GM19328 (cell line): ENCODE results near the gene CD164L2.

Experiments
- ATAC-seq: cut with Tn5 transposase; IDR thresholded peaks from one replicate; pipeline ENCODE4 v1.9.1; 2021; ENCODE audit warnings: mild to moderate bottlenecking, moderate library complexity; ENCODE audit not compliant: unreplicated experiment

CD164L2 gene

DNA sequence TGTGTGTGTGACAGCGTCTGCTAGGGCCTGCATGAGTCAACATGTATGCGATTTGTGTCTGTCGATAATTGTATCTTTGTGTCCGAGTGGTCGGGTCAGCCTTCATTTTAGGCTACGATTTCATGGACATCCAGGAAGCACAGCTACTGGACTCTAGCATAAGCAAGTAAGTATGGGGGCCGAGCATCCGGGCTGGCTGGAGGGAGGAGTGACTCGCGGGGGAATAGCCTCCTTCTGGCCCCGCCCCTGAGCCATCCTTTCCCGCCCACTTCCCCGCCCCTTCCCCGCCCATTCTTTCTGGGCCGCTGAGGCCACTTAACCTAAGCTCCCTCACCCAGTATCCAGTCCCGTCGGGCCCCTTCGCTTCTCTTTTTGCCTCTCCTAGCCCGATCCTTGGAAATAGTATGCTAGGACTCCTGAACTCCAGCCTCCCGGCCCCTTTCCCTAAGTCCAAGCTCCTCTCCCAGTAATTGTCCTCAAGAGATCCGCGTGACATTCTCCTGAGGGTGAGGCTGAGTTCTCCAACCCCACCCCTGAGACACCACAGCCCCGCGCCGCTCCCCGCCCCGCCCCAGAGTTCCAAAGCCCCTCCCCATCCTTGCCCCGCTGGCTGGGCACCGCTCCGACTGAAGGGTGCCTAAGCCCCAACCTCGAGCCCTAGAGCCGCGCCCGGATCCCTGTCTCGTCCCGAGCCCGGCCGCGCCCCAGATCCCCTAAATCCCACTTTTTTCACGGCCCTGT lies 17.6 kb downstream of the CD164L2 start:
- ATAC-seq = no peak

DNA sequence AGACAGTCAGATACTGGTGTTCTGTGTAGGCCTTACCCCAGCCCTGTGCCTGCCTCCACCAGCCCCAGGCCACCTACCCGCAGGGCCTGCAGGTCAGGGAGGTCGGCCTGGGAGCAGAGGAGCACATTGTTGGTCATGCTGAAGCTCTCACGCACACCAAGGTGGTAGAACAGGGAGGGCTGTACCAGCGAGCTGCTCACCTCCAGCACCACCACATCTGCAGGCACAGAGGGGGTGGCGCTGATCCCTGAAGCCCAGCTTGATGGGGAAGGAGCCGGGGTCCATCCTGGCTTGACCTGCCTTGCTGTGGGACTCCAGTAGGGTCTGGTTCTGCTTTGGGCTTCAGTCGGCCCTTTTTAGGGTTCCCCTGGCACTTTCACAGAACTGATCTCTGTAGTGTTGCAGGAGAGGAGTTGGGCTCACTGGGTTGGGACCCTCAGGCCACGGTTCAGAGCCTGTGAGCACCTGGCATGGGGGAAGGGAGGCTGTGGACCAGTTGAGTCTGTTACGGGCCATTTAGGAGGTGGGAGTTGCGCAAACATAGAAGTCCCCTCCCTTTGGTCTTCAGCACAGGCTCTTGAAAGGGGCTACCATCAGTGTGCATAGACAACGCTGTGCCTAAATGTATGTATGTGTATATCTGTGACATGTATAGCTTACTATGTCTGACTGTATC lies 18.3 kb downstream of the CD164L2 start:
- ATAC-seq = no peak

DNA sequence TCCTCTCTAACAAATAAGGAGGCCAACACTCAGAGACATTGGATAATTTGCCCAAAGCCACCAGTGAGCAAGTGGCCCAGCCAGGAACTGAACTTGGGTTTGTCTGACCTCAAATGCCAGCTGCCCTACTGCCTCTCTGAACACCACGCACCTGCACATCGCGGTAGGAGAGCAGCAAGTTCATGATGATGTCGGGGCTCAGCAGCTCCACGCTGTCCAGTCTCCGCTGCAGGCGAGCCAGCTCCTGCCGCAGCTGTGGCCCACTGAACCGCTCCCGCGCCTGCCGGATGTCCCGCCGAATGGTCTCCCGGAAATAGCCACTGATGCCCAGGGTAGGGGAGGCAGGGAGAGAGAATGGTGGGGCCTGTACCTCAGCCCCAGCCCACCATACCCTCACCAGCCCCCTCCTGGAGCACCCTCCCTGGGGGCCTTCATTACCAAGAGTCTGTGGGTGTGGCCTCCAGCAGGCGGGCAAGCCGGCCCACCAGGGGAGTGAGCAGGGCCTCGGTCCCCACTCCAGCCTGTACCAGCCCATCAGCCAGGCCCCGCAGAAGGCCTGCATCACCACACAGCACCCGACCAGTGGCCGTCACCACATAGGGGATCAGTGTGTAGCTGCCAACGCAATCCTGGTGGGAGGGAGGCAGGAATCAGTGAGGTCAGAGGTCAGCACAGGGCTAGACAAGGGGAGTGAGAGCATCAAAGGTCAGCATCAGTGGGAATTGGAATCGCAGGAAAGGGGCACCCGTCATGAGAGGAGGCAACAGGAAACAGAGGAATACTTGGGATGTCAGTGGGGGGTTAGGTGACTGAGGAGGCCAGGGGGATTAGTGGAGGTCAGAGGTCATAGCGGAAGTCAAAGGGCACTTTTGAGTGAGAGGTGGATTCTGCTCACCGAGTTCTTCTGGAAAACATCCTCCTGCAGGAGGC lies 19.1 kb downstream of the CD164L2 start:
- ATAC-seq = no peak

DNA sequence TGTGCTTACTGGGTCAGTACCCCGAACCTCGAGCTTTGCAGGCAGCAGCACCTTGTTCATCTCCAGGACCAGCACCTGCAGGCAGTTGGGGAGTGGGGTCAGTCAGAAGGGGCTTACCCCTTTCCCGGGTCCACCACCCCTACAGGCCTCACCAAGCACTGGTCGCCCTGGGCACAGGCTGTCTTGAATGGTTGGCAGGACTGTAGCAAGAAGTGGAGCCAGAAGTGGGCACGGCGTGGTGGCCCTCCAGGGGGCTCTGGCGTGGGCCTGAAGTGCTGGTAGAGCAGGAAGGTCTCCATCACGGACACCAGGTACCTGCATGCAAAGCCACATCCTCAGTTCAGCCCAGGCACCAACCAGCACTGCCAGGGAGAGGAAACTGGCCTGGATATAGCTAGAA lies 21.6 kb downstream of the CD164L2 start:
- ATAC-seq = no peak

DNA sequence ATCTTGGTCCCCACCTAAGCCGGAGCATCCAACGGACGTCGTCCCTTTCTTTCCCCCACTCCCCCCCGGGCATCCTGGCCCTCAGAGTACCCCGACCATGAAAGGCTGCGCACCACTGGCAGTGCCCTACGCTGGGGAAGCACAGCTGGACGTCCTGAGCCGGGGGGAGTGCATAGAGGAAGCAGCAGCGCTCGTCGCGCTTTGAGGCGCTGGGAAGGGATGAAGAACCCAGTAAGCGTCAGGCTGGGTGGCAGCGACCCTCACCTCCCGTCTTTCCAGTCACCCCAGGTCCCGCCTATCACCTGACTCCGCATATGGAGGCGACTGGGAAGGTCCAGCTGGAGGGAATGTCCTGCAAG lies 22.1 kb downstream of the CD164L2 start:
- ATAC-seq = no peak

DNA sequence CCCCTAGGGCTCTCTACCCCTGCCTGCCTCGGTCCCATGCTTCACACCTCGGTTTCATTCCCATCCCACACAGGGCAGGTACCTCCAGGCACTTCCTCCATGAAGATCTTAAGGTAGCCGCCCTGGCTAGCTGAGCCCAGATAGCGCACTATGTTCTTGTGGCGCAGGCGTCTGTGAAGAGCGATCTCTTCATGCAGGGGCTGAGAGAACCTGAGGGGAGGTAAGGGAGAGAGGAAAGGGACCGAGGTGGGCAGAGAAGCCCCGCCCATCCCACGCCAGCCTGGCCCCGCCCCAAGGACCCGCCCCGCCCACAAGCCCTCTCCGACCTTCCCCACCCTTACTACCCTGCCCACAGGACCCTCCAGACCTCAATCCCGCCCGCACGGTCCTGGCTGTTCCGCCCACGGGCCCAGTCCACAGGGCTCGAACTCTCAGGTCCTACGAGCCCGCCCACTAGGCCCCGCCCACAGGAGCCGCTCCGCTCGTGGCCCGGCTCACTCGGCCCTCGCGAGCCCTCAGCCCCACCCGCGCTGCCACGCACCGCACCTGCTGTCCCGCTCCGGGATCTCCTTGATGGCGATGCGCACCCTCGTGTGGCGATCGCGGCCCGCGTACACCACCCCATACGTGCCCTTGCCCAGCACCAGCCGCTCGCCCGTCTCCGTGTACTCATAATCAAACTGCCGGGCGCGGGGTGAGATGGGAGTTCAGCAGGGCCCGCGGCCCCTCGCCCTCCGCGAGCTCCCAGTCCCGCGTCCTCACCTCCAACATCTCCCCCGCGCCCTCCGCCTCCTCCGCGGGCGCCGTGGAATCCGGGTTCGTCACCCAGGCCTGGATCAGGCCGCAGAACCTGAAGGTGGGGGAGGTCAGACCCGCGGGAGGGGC lies 22.7 kb downstream of the CD164L2 start:
- no peak for ATAC-seq

DNA sequence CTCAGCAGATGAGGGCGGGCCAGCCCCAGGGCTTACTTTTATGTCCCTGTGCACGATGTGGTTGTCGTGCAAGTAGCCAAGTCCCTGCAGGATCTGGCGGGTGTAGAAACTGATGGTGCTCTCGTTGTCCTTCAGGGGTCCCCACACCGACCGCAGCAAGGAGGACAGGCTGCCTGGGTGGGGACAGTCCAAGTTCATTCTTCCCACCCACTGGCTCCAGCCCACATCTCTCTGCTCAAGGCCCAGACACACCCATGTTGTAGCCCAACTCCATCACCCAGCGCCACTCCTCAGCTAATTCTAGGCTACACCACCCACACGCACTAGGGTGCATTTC lies 23.3 kb downstream of the CD164L2 start:
- no peak for ATAC-seq

DNA sequence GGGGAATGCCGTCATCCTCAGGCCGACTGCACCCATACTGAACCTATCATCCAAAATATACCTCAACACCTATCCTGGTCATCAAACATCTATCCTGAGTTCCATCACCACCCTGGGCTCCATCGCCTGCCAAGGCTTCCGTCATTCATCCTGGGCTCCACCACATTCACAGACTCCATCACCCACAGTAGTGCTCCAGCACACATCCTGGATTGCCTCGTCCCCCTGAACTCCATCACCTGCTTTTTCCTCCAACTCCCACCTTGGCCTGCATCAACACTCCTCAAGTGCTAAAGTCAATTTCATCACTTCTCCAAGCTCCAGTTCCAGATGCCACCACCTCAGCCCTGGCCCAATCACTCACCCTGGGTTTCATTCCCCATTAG lies 24.2 kb downstream of the CD164L2 start:
- ATAC-seq = no peak

DNA sequence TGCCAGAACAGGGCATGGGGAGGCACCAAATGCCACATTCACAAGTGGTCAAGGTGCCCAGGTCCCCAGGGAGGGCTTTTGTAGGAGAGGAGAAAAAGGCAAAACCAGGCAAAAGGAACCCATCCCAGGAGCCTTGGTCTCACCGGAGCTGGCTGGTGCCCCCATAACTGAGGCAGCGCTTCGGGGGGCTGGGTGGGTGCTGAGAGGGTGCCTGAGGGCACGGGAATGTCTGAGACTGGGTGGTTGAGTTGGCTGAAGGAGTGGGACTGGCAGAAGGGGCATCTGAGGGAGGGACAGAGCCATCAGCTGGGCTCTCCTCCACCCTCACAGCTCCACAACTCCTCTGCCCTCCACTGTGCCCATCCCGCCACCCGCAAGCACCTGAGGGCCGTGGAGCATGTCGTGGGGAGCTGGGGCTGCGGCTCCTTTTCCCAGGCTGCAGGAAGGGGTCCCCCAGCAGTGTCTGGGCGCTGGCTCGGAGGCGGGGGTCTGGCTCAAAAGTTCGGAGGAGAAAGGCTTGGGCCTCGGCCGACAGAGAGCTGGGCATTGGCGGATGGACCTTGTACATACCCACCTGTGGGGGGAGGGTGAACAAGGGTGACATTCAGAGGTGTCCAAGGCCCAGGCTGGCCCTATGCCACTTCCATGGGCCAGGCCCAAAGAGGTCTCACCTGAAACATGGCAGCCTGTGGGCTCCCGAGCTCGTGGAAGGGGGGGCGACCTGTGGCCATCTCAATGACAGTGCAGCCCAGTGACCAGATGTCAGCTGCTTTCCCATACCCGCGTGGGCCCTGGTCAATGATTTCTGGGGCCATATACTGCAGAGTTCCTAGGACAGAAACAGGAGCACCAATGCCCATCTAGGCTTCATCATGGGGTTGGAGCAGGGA lies 24.9 kb downstream of the CD164L2 start:
- ATAC-seq = no peak

DNA sequence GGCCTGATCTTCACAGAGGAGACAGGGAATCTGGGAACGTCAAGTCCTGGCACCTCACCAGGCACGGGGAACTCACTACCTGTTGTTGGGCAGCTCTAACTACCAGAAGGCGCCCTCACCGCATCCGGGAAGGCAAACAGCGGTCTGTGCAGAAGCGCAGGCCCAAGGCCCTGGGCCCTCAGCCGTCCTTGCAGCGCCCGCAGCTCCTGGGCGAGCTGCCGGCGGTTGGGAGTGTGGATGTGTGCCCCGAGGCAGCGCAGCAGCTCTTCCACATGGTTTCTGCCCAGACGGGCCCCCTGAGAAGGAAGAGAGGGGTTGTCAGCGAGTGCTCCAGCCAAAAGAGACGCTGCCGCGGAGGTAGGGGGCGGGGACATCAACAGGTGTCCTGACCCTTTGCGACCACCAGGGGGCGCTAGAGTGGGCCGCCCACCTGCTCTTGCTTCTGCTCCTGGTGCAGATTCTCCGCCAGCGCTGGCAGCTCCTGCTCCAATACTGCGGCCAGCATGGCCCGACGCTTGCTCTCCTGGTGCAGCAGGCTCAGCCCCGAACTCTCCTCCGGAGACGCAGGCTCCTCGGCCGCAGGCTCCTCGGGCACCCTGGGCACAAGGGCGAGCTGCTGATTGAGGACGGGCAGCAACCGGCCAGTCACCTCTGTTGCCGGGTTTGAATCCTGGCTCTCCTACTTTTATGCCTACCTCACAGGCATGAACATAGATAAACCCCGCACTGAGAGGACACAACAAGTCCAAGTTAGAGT lies 25.7 kb downstream of the CD164L2 start:
- no peak for ATAC-seq

DNA sequence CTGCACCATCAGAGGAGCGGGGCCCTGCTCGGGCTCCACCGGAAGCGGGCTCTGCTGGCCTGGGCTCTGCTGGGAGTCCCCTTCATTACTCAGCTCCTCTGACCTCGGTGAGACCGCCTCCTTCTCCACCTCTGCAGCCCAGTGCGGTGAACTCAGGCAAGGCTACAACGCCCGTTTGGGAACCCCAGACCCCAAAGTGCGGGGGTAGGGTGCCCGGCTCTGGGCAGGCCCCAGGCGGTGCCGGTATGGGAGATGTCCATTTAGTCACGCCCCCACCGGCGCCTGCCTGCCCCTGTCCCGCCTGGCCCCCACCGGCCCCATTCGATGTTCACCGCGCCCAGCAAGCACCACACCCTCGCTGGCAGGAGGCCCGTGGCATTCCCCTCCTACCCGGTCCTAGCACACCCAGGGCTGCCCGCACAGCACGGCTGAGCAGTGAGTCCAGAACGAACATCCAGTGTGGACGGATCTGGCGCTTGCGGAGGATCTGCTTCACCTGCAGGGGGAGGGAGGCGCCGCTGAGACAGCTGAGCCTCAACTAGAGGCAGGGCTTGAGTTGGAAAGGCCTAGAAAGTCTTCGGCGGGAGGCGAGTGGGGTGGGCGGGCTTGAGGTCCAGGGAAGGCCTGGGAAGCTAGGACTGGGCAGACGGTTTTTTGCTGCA lies 26.4 kb downstream of the CD164L2 start:
- ATAC-seq = no peak

DNA sequence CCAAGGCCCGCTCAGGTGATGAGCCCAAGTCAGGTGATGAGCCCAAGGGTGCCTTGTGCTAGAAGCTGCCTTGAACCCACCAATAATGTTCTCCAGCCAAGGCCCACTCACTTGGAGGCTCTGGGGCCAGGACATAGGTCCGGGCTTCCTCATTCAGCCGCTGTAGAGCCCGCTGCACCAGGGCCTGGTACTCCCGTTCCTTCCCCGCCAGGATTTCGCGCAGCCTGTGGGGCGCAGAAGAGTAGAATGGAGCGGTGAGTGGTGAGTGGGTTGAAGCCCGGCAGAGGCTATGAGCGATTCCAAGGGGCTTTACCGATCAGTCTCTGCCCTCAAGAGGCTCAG lies 26.9 kb downstream of the CD164L2 start:
- no peak for ATAC-seq

DNA sequence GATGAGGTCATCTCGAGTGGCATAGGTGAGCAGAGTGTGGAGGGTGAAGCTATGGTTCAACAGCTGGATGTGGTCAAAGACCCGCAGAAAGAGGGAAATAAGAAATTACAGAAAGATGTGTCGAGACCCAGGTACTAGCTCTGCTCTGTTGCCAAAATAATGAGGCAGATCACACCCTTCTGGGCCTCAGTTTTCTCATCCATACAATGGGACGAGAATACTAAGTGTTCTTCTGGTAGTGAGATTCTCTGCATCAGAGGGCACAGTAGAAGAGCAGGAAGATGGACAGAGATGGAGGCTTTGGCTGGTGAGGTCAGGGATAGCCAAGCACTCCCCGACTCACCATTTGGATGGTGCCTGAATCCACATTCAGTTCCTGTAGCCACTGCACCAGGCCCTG lies 27.4 kb downstream of the CD164L2 start:
- no peak for ATAC-seq

DNA sequence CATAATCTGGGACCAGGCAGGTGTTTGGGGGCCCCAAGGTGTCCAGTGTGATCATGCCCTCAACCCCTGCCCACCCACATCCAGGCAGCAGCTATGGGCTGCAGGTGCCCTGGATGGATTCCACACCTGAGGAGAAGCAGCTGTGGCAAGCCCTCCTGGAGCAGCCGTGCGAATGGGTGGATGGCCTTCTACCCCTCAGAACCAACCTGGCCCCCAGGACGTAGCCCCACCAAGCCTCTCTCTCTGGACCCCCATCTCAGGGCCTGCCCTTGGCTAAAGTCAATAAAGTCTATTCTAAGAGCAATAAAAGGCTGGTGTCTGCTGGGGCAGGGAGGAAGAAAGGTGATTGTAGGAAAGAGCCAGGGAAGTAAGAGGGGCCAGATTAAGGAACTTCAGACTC lies 29.5 kb downstream of the CD164L2 start:
- no peak for ATAC-seq

DNA sequence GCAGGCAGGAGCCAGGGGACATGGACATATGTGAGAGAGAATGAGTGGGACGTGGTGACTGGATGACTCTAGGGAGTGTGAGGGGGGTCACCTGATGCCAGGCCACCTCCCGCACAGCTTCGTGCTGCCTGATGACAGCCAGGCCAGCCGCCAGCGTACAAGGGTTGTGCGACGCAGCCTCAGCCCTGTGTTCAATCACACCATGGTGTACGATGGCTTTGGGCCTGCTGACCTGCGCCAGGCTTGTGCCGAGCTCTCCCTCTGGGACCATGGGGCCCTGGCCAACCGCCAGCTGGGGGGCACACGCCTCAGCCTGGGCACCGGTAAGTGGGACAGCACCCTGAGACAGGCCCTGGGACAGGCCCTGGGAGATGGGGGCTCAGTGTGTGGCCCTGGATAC lies 30.0 kb downstream of the CD164L2 start:
- no peak for ATAC-seq

DNA sequence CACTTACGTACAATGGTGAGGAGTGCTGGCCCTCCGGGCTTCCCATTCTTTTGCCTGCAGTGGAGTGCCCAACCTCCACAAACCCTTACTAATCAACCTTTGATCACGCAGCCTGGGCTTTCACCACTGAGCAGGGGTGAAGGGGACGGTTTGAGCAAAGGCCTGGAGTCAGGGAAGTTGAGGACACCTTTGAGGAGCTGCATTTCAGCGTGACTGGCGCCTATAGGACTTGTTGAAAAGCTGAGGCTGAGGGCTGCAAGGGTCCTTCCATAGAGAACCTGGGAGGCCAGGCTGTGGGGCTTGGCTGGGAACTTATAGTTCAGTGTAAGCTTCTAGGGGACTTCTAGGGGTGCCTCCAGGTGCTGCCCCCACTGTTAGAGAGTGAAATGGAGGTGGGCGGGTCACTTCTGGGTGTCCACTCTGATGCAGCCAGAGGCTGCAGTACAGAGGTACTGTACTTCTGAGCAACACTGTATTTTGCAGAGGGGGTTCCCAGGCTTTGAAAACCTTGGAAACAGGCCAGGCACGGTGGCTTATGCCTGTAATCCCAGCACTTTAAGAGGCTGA lies 31.5 kb downstream of the CD164L2 start:
- ATAC-seq = no peak

DNA sequence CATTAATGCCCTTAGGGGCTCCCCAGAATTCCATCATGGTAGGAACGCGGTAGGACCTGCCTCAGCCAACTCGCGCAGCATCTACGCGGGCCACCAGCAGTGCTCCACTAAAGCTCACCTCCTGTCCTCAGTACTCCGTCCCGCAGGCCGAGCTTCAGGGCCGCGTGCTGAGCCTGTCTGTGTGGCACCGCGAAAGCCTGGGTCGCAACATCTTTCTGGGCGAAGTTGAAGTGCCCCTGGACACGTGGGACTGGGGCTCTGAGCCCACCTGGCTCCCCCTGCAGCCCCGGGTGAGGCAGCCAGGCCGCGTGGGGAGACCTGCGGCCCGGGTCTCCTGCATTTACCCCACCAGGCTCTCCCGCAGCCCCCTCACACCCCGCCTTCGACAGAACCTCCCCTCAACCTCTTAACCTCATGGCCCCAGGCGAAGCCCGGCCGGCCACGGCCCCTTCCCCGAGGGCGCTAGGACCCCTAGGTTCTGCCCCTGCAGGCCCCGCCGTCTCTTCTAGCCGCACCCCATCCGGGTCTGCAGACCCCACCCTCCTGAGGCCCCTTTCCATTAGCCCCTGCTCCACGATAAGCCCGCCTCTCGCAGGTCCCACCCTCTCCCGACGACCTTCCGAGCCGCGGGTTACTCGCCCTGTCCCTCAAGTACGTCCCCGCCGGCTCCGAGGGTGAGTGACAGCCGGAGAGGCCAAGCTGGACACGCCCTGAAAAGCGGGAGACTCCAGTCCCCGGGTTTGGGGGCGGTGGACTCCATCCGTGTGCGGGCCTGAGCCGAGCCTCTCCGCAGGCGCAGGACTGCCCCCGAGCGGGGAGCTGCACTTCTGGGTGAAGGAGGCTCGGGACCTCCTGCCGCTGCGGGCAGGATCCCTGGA lies 32.2 kb downstream of the CD164L2 start:
- ATAC-seq = no peak
